GM12891 (cell line): ENCODE measurements around the gene F2RL3.
"Not testable (repeated sequence)": the region's sequence is repeated elsewhere in the genome, so short reads cannot be mapped to it uniquely, and the experiment has no call there.

Experiments used
- DNase-seq: peaks from one replicate; pipeline ENCODE4 v3.0.0; 2011; ENCODE audit warnings: low spot score; ENCODE audit not compliant: insufficient read length
- FAIRE-seq: peaks from 2 replicates; lab custom pipeline; 2011; peaks lifted over from hg19 to GRCh38; lab: Jason Lieb, UNC
- PAX5 ChIP-seq: IDR thresholded peaks from 2 replicates; pipeline ENCODE4 v1.6.1; 2011; ENCODE audit warnings: low read length, moderate library complexity, mild to moderate bottlenecking; ENCODE audit not compliant: insufficient read depth, severe bottlenecking
- POLR2A ChIP-seq: IDR thresholded peaks from 2 replicates; pipeline ENCODE4 v1.6.1; 2011; ENCODE audit warnings: low read depth, low read length, control low read depth
- POLR2AphosphoS5 ChIP-seq: IDR thresholded peaks from 2 replicates; pipeline ENCODE4 v1.6.1; 2011; ENCODE audit warnings: low read depth, low read length, control low read depth
- POU2F2 ChIP-seq: IDR thresholded peaks from 2 replicates; pipeline ENCODE4 v1.6.1; 2011; ENCODE audit warnings: low read depth, mild to moderate bottlenecking, control low read depth, low read length, moderate library complexity
- SPI1 ChIP-seq: IDR thresholded peaks from 2 replicates; pipeline ENCODE4 v1.6.1; 2011; ENCODE audit warnings: low read depth, low read length, control low read depth
- TAF1 ChIP-seq: IDR thresholded peaks from 2 replicates; pipeline ENCODE4 v1.6.1; 2011; ENCODE audit warnings: low read depth, low read length, control low read depth

Gene F2RL3

GRCh38 chr19:16938211-16938610 lies 49.4 kb downstream of the F2RL3 start:
- FAIRE-seq: no peak
- TF ChIP-seq PAX5: no peak

GRCh38 chr19:16940063-16940462 lies 51.3 kb downstream of the F2RL3 start:
- FAIRE-seq: not testable (repeated sequence)

More at GRCh38 chr19:16938211-16938610, 49.4 kb downstream of the F2RL3 start:
- no peak for DNase-seq

GRCh38 chr19:16940626-16941025 lies 51.8 kb downstream of the F2RL3 start:
- no peak for TF ChIP-seq TAF1
- no peak for TF ChIP-seq POLR2AphosphoS5
- TF ChIP-seq PAX5: no peak
- TF ChIP-seq POLR2A: no peak
- no peak for TF ChIP-seq SPI1
- no peak for TF ChIP-seq POU2F2
- no peak for FAIRE-seq
- DNase-seq: no peak

More at GRCh38 chr19:16940063-16940462, 51.3 kb downstream of the F2RL3 start:
- DNase-seq: not testable (repeated sequence)
